ENCODE results near the gene LAGE3. TPM values are rescaled to one million over a fixed set of nuclear protein-coding genes. Genes with fewer than 3 reads are reported as not detected.

Gene LAGE3
- total and polyA plus RNA-seq, 2 donors (not counting 3 experiments of a cell fraction or from before 2014, with no cell fraction given): 14.3 to 31.9 TPM

DNA sequence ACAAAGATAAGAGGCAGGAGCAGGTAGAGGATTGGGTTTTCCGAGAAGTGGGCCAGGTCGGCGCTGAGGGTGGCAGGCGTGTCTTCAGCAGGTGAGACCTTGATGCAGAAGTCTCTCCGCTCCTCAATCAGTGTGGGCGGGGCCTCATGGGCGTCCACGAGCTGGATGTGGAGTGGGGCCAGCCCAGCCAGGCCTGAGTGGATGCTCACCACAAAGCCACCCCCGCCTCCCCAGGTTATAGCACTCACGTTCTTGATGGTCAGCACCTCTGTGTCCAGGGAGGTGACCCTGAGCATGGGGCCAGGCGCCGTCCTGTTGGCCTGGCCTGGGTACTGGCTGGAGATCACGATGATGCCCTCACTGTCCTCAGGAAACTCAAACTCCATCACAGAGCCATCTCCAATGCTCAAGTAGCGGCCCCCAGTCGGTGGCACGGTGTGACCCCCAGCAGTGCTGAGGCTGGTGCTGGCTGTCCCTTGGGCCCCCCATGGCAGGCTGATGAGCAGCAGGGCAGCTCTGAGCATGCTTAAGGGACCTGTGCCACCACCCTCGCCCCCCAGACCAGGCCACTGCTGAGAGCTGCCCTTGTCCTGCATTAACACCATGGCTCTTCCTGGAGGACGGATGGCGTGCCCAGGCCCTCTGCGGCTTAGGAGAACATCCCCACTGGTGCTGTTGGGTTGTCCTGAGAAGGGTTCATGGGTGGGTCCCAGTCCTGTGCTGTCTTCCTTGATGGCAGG lies 9.4 kb upstream of the LAGE3 start:
- Histone ChIP-seq H3K79me2 (ENCODE audit: control insufficient read depth, insufficient read depth, low read length) (peaks cover 10% of the 10 kb centered on the region), H3K36me3 (ENCODE audit: control insufficient read depth in 2 of 2, extremely low read depth in 1 of 2, insufficient read depth in 2 of 2, low read length in 2 of 2) (no peaks in the 10 kb centered on the region), H3K4me3 (replicated peaks in 1 of 3; ENCODE audit: insufficient read depth in 1 of 3, low read depth in 1 of 3, low read length in 3 of 3) (no peak overlapping the region), H4K20me1 (replicated peaks; ENCODE audit: control insufficient read depth, extremely low read depth, insufficient read depth, low read length) (no peaks in the 10 kb centered on the region), H2AFZ (ENCODE audit: low read depth, low read length) (no peak overlapping the region), H3K4me2 (ENCODE audit: insufficient read depth, low read length) (no peak overlapping the region), H3K9me1 (replicated peaks; ENCODE audit: control insufficient read depth, extremely low read depth, insufficient read depth, low read length) (no peaks in the 10 kb centered on the region), H3K4me1 (ENCODE audit: control insufficient read depth, extremely low read depth, insufficient read depth, low read length) (peaks cover 3% of the 10 kb centered on the region), H3K9ac (replicated peaks; ENCODE audit: extremely low read depth, insufficient read depth, low read length) (no peak overlapping the region), H3K27ac (ENCODE audit: insufficient read depth, low read depth, low read length) (no peak overlapping the region), H3K27me3 (ENCODE audit: control insufficient read depth in 2 of 2, insufficient read depth in 2 of 2, low read length in 2 of 2) (no peaks in the 10 kb centered on the region), H3K9me3 (replicated peaks; ENCODE audit: control insufficient read depth, insufficient read depth, low read length) (no peaks in the 10 kb centered on the region)
- ChIA-PET CTCF (no interaction called here), POLR2A (no interaction called here)
- FAIRE-seq: no peak
- DNase-seq (ENCODE audit: low read depth, low spot score): no peak
- no TSS peak for BruUV-seq (replicated peaks)
- intact Hi-C loops (cut with micrococcal nuclease): no loop called here
- TF ChIP-seq GATA2 (IDR thresholded peaks at IDR 0.05; ENCODE audit: insufficient read depth, insufficient read length, low read depth, low read length) (no peak), JUN (IDR thresholded peaks at IDR 0.05; ENCODE audit: borderline replicate concordance, insufficient read depth, insufficient read length, low read depth) (no peak), FOS (IDR thresholded peaks at IDR 0.05; ENCODE audit: borderline replicate concordance, insufficient read depth, low read length) (no peak), MYC (IDR thresholded peaks at IDR 0.05; ENCODE audit: low read depth, low read length) (no peak), POLR2AphosphoS5 (IDR thresholded peaks at IDR 0.05; ENCODE audit: insufficient read depth, low read depth, low read length) (no peak), POLR2A (IDR thresholded peaks at IDR 0.05; ENCODE audit: low read depth, low read length) (no peak), EZH2 (IDR thresholded peaks at IDR 0.05; ENCODE audit: borderline replicate concordance, low read depth, low read length, severe bottlenecking) (no peak)
- TF ChIP-seq, protein P1, sequence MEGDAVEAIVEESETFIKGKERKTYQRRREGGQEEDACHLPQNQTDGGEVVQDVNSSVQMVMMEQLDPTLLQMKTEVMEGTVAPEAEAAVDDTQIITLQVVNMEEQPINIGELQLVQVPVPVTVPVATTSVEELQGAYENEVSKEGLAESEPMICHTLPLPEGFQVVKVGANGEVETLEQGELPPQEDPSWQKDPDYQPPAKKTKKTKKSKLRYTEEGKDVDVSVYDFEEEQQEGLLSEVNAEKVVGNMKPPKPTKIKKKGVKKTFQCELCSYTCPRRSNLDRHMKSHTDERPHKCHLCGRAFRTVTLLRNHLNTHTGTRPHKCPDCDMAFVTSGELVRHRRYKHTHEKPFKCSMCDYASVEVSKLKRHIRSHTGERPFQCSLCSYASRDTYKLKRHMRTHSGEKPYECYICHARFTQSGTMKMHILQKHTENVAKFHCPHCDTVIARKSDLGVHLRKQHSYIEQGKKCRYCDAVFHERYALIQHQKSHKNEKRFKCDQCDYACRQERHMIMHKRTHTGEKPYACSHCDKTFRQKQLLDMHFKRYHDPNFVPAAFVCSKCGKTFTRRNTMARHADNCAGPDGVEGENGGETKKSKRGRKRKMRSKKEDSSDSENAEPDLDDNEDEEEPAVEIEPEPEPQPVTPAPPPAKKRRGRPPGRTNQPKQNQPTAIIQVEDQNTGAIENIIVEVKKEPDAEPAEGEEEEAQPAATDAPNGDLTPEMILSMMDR (IDR thresholded peaks at IDR 0.05; ENCODE audit: extremely low read depth in 1 of 2, insufficient read depth in 1 of 2, low read depth in 1 of 2, low read length in 2 of 2): no peak
- TF ChIP-seq, protein P2, sequence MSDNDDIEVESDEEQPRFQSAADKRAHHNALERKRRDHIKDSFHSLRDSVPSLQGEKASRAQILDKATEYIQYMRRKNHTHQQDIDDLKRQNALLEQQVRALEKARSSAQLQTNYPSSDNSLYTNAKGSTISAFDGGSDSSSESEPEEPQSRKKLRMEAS (IDR thresholded peaks at IDR 0.05; ENCODE audit: insufficient read depth, insufficient read length): no peak
- dilution Hi-C loops (cut with MboI; ENCODE audit: extremely low pct_ligation_motif_present, low sequenced_read_pairs): no loop called here

All from endothelial cell of umbilical vein (primary cell).